GOT3 (cell line): ENCODE data around the gene GRIN3A.

Source experiments
- DNase-seq: peaks from one replicate; lab custom pipeline; 2025; ENCODE audit warnings: mixed read lengths; lab: John Stamatoyannopoulos, UW

Gene GRIN3A

DNA sequence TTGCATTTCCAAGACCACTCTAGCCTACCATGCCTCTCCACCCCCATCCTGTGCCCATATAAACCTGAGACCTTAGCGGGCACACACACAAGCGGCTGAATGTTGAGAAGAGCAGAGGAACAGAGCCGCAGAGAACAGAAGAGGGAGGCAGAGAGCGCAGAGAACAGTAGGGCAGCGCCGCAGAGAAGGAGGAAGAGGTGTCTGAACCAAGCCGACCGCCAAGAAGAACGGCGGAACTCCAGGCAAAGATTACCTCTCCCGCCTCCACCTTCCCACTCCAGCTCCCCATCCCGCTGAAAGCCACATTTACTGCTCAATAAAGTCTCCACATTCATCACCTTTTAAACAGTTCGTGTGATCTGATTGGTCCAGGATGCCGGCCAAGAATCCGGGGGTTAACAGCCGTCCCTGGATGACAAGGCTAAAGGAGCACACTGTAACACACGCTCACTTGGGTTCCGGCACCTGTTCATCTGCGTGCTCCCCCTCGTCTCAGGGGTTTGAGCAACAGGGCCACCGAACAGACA is 33.2 kb downstream of the GRIN3A start:
- DNase-seq, result no peak

- no peak for DNase-seq
These were observed 36.2 kb downstream of the GRIN3A start for GRCh38 chr9:101702257-101702656.

- no peak for DNase-seq
These were observed 44.7 kb downstream of the GRIN3A start for GRCh38 chr9:101693546-101694336.

GRCh38 chr9:101691657-101692056 is 46.8 kb downstream of the GRIN3A start:
- no peak for DNase-seq

DNA sequence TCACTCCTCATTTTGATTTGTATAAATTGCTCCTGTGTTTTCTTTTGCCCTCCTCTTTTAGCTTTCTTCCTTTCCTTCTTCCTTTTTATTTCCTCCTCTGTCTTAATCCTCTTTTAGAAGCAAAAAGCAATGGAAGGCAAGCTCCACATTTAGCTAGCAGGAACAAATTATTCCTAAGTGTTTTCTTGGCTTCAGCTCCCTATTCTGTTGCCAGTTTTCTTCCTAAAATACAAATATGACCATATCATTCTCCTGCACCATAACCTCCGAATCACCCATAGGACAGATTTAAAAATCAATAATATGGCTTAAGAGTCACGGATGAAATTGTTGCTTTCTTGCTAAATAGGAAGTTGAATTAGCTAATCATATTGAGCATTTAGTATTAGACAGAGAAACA is 49.4 kb downstream of the GRIN3A start:
- DNase-seq, result no peak

DNA sequence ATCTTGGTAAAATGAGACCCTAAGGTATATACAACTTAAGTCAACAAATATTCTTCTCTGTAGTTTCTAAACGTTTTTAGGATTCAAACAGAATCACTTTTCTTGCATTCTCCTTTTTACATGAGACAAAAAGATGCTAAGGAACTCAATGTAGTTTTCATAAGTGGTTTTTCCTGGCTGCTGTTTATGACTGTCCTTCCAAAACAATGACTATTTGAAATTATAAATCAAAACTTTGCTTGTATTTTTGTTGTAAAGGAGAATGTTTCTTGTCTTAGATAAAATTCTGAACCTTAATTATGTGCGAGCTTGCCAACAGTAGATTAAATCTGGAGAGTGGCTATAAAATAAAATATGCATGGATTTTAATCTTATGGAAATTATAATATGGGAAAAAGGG is 53.8 kb downstream of the GRIN3A start:
- no peak for DNase-seq

DNA sequence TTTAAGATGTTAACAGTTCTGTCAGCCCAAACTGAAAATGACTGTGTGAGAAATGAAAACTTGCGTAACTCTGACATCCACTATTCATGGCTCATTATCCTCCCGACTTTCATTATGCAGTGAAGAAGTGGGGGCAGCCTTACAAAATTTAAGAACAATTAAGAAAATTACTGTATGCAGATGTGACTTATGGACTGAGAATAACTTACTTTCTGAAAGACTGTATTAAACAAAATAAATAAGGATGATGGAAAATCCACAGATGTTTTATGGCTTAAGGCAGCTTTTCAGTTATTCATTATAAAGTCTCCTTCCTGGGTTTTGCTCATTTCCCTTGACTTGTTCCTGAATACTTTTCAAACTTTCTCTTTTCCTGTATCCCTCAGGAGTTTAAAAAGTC is 55.2 kb downstream of the GRIN3A start:
- no peak for DNase-seq

DNA sequence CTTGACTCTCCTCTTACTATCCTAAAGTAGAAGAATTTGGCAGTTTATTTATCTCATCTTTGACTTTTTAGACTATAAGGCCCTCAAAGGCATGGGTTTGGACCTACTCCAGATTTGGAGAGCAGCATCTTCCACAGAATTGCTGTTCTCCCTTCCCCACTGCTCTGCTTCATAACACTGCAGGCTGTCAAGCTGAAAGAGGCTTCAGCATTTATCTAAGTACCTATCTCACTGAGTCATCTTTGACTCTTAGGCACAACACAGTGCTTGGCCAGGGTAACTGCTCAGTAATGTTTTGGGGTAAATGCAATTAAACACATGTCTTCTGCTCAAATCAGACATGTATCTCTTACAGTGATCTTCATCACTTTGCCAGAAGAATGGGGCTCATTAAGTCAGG is 60.6 kb downstream of the GRIN3A start:
- no peak for DNase-seq

GRCh38 chr9:101675341-101675740 is 63.1 kb downstream of the GRIN3A start:
- no peak for DNase-seq

DNA sequence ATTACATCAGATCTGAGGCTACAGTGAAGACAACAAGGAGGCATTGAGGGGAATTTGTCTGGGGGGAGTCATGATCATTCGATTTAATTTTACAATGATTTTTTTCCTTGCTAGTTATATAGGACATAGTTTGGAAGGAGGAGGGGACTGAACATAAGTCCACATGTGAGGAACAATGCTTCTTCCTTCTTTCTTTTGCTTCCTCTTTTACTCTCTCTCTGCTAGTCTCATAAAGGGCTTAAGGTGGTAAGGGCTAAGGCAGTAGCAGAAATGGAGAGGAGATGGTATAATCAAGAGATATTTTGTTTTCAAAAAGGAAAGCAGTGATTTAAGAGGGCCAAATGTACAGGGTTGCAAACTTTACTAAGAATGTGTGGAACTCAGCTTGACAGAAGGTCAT is 64.3 kb downstream of the GRIN3A start:
- DNase-seq, result no peak

GRCh38 chr9:101673642-101674041 is 64.8 kb downstream of the GRIN3A start:
- no peak for DNase-seq

DNA sequence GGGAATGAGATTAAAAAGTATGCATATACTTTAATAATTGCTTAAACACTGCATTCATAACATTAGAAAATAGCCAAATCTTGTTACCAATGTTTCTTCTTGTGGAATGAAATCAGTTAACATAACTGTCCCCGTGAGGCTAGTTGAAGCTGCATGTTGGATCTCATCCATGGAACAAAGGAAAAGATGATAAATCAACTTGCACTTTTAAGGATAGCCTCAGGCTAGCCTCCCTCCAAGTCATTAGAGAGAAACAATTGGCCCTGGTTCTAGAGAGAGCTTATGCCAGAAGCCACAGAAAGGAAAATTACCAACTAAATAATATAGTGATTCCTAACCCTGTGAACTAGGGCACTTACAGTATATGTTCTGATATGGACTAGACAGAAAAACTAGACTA is 66.9 kb downstream of the GRIN3A start:
- DNase-seq, result no peak

DNA sequence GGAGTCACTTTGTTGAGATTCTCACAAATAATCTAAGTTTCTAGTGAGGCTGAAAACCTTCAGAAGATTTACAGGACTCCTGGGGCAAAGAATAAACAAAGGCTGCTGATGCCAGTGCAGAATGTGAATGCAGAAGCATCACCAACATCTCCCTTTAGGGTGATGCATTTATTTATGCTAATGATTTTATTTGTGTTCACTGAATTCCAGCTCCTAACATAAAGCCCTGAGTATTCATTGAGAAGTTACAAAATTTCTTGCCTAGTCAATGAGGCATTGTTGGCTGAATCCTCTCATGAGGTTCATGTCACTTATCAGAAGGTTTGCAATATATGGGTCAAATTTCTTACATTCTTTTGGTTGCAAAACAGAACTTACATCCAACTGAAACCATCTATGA is 70.0 kb downstream of the GRIN3A start:
- no peak for DNase-seq

- DNase-seq, result no peak
These were observed 74.0 kb downstream of the GRIN3A start for GRCh38 chr9:101664453-101664852.

DNA sequence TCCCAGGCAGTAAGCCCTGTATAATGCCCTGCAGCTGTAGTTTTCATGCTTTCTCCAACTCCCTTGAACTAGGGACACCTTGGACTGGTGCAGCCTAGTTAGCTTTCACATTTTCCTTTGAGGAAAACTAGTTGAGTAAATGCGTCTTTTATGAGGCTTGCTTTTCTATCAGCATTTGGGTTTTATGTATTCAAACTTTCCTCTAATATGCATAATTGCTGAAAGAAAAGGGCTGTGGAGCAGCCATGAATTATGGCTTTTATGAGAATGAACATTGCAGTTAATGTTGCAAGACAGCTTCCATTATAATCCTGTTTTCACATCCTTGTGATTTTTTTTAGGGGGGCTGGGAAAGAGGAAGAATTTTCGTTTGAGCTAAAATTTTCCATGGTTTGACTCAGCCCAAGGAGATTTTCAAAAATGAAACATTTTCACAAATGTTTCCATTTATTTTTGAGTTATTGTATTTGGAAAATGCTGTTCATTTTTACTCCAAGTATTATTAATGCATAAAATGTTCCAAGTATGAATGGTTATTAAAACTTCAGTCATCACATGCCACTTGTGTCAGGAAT is 85.8 kb downstream of the GRIN3A start:
- no peak for DNase-seq

- DNase-seq, result no peak
These were observed 88.3 kb downstream of the GRIN3A start for GRCh38 chr9:101650142-101650541.

GRCh38 chr9:101648493-101648892 is 90.0 kb downstream of the GRIN3A start:
- DNase-seq, result no peak

GRCh38 chr9:101639785-101640665 is 98.4 kb downstream of the GRIN3A start:
- no peak for DNase-seq

DNA sequence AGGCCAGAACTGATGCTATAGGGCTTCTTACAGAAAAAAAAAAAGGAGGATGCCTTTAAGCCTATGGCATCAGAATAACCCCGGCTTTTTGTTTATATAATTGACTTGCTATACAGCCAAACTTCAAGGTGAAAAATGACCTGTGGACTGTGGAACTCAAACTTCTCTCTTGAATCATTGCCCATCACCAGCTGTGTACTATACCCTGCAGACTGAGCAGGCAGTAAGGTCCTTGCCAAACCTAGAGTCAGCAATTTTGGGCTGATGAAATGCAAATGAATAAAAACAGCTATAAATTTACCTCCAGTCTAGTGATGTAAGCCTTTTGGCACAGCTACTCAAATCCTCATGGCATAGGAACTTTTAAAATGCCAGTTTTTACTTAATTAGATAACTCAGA is 99.1 kb downstream of the GRIN3A start:
- DNase-seq, result no peak

DNA sequence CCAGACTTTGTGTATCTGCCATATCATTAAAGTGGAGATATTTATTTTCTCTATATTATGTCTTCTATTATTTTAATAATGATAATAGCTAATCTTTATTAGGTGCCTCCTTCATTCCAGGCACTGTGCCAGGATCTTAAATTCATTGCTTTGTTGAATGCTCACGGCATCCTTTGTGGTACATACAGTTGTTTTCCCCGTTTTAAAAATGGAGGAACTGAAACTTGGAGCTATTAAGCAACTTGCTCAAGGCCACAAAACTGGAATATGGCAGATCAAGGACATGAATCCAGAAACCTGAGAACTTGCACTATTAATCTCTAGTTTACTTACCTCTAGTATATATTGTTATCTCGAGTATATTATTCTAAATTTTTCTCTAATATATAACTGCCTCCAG is 102.2 kb downstream of the GRIN3A start:
- DNase-seq, result no peak

GRCh38 chr9:101635473-101635872 is 103.0 kb downstream of the GRIN3A start:
- no peak for DNase-seq

DNA sequence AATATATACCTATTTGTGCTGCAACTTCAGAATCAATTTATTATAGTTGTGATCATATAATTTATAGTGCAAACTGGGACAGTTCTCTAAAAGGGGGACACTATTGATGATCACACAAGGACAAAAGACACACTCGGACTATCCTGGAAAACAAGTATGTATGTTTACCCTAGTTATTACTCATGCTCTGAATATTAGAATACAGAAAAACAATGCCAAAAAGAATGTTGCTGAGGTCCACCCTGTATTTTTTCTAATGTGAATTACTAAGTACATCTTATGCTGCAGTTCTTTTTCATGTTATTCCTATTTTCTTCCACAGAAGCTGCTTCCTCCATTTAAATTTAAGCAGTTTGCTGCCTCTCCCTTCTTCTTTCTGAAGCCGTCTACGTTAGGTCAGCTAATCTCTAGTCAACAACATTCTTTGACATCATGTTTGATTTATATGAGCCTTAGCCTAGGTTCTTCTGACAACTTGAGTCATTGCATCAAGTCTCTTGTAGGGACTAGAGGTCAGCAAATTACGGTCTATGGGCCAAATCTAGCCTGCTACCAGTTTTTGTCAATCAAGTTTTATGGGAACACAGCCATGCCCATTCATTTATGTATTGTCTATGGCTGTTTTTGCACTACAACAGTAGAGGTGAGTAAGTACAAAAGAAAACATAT is 103.6 kb downstream of the GRIN3A start:
- DNase-seq, result no peak
